Right lobe of liver (tissue), 6 donors: Measurements from ENCODE around the gene CCDC90B. TPM values are rescaled to one million over a fixed set of nuclear protein-coding genes. Genes with fewer than 3 reads are reported as not detected.

Experiments used
- ATAC-seq, 4 donors: fragments of 200-7000 bp; cut with Tn5 transposase; one replicate each; pipeline ENCODE4 v1.9.1; 2020; ENCODE audit warnings: mild to moderate bottlenecking in 4 of 4, moderate library complexity in 4 of 4
- DNase-seq, 3 donors: peaks; one replicate each; pipeline ENCODE4 v3.0.0-alpha.2; 2020
- H3K27ac ChIP-seq, 3 donors: fragments of 200-600 bp; one replicate each; pipeline ENCODE4 v1.8.0; 2022
- H3K27me3 ChIP-seq, 2 donors: fragments of 200-600 bp; one replicate each; pipeline ENCODE4 v1.8.0; 2022
- H3K36me3 ChIP-seq, 4 donors: fragments of 200-600 bp; sonication (generic) in 1 of 4; one replicate each; pipeline versions ENCODE4 v1.5.1 to v1.8.0; 2017 to 2022; ENCODE audit warnings: control low read depth in 1 of 4
- H3K4me1 ChIP-seq, 4 donors: fragments of 200-600 bp; sonication (generic) in 1 of 4; one replicate each; pipeline versions ENCODE4 v1.5.1 to v1.8.0; 2017 to 2022; ENCODE audit warnings: control low read depth in 1 of 4
- H3K4me3 ChIP-seq, 3 donors: fragments of 200-600 bp; one replicate each; pipeline ENCODE4 v1.8.0; 2022
- H3K9me3 ChIP-seq, 4 donors: fragments of 200-600 bp; sonication (generic) in 1 of 4; one replicate each; pipeline versions ENCODE4 v1.5.1 to v1.8.0; 2017 to 2022; ENCODE audit warnings: control low read depth in 1 of 4
- POLR2A ChIP-seq: fragments of 450-650 bp; IDR thresholded peaks from one replicate; pipeline ENCODE4 v1.6.1; 2017; ENCODE audit warnings: antibody characterized with exemption, mild to moderate bottlenecking
- WGBS: methylation state at CpG from one replicate; pipeline ENCODE4 v1.1.6; 2018; ENCODE audit warnings: low coverage, low lambda C conversion rate; ENCODE audit not compliant: insufficient coverage; ENCODE audit errors: missing lambda C conversion rate; 5-methylcytosine and 5-hydroxymethylcytosine counted together
- intact Hi-C, 2 donors: fragments of 100-400 bp; cut with DNase I; formaldehyde crosslinking; loops; one replicate each; pipeline versions ENCODE4 v1.11.2 to v1.14.1; 2022
- total RNA-seq, 6 experiments: library from RNA; depleted of rRNA in 2 of 6; stranded (reverse); fragments of >200 nt in 2 of 6; fragmentation: NEBNext Ultra II Directional in 3 of 6; extraction: Animal tissue kit (Norgen Biotek cat#: 25700) in 3 of 6; gene quantifications; one replicate each; pipeline versions ENCODE4 v1.1.0 to v1.2.4, GENCODE V29; 2016 to 2023
- TF ChIP-seq, protein P1 (sequence below), 4 donors: fragments of 200-600 bp in 3 of 4; fragments of 450-650 bp in 1 of 4; IDR thresholded peaks; one replicate each; pipeline versions ENCODE4 v1.5.1 to v1.8.0; 2016 to 2022; ENCODE audit warnings: antibody characterized with exemption in 4 of 4, mild to moderate bottlenecking in 2 of 4
- donor health status: DM: no; HTN: yes; CAD: no.
- donor health status: DM: no; HTN: no; CAD: no.
- donor health status: DM: no; HTN: no; CAD: no.
- donor health status: DM: no; HTN: yes; CAD: no.
- donor health status: DM: no; HTN: yes; CAD: no.

Gene CCDC90B
- total RNA-seq, 6 experiments from 2014 or later: 16.8 to 29.0 (median 18.1) TPM

DNA sequence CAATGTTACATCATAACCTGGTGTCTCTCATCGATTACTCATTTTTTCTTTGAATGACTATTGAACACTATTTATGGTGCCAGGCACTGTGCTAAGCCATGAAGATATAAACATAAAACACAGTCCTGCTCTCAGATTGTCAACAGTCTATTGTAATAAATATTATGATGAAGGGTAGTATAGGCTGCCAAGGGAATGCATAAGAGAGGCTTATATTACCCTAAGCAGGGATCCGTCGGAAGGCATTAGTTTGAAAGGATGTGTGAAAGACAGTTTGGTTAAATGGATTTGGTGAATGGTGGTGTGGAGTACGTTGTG, 7.2 kb upstream of the CCDC90B start:
- ATAC-seq: no peak
- H3K4me3 ChIP-seq: no peak overlapping the region
- H3K4me1 ChIP-seq: peaks cover 0 to 3% (median 0%) of the 10 kb centered on the region in 4 donors
- H3K27ac ChIP-seq: no peak overlapping the region
- no peaks in the 10 kb centered on the region for H3K36me3 ChIP-seq
- no peak for DNase-seq
- intact Hi-C loops: loop anchor here in 1 of 2 donors (5.0 to 10.0 kb wide), 2 partner anchors 431 to 524 kb away; no protein-coding TSS in a partner anchor
- no peak for TF ChIP-seq POLR2A
- TF ChIP-seq, protein P1, sequence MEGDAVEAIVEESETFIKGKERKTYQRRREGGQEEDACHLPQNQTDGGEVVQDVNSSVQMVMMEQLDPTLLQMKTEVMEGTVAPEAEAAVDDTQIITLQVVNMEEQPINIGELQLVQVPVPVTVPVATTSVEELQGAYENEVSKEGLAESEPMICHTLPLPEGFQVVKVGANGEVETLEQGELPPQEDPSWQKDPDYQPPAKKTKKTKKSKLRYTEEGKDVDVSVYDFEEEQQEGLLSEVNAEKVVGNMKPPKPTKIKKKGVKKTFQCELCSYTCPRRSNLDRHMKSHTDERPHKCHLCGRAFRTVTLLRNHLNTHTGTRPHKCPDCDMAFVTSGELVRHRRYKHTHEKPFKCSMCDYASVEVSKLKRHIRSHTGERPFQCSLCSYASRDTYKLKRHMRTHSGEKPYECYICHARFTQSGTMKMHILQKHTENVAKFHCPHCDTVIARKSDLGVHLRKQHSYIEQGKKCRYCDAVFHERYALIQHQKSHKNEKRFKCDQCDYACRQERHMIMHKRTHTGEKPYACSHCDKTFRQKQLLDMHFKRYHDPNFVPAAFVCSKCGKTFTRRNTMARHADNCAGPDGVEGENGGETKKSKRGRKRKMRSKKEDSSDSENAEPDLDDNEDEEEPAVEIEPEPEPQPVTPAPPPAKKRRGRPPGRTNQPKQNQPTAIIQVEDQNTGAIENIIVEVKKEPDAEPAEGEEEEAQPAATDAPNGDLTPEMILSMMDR (IDR thresholded peaks at IDR 0.05): no peak
- 72% methylated on average over 4 of the region's 4 CpGs for WGBS
- H3K27me3 ChIP-seq: no peaks in the 10 kb centered on the region
- H3K9me3 ChIP-seq: no peaks in the 10 kb centered on the region

DNA sequence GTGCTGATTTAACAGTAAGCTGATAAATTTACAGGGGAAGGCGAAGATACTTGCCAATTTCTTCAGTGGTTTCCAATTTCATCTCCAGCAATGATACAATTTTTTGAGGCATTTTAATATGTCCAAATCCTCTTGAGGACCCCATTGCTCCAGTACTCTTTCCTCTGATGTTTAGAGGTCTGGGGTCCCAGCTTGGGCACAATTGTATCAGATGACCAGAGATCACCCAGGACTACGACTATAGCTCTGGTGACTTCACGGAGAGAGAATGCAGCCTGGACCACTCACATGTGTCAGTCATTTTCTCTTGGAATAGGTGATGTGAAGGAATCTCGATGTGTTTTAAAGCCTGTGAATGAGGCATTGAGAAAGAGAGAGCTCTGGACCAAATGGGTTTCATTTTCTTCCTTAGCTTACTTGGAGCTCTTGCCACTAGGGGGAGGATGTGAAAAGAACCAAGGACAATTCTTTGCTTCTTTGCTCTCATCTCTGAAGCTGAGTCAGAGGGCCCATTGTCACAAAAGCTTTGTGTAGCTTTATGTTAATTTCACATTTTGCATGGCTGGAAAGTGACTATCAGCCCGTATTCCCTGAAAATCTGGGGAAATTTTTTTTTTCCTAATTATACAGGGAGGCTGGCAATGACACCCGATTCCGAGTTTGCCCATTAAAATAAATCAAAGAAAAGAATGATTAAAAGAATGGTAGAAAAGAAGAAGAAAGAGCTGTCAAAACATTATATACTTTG, 6.7 kb upstream of the CCDC90B start:
- WGBS: 43% methylated on average over 7 of the region's 7 CpGs
- ATAC-seq: peak; percentile 83 to 95 (median 88)
- Histone ChIP-seq H3K27ac (no peak overlapping the region), H3K4me1 (peaks cover 0 to 3% (median 0%) of the 10 kb centered on the region in 4 donors), H3K4me3 (no peak overlapping the region), H3K9me3 (no peaks in the 10 kb centered on the region), H3K36me3 (no peaks in the 10 kb centered on the region), H3K27me3 (no peaks in the 10 kb centered on the region)
- no peak for TF ChIP-seq POLR2A
- TF ChIP-seq, protein P1 (IDR thresholded peaks at IDR 0.05): peak; percentile 63 to 76 (median 68)
- DNase-seq: no peak
- intact Hi-C loops: loop anchor here in 1 of 2 donors (5.0 to 10.0 kb wide), 2 partner anchors 432 to 524 kb away; no protein-coding TSS in a partner anchor

DNA sequence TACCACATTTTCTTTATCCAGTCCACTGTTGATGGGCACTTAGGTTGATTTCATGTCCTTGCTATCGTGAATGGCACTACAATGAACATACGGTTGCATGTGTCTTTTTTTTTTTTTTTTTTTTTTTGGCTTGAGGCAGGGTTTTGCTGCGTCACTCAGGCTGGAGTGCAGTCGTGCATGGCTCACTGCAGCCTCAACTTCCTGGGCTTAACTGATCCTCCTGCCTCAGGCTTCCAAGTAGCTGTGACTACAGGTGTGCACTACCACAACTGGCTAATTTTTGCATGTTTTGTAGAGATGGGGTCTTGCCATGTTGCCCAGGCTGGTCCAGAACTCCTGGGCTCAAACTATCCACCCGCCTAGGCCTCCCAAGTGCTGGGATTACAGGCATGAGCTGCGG, 1.5 kb upstream of the CCDC90B start:
- 85% methylated on average over 4 of the region's 6 CpGs for WGBS
- Histone ChIP-seq H3K4me1 (peaks cover 0 to 21% (median 8%) of the 10 kb centered on the region in 4 donors), H3K9me3 (no peaks in the 10 kb centered on the region), H3K4me3 (no peak overlapping the region), H3K36me3 (no peaks in the 10 kb centered on the region), H3K27me3 (no peaks in the 10 kb centered on the region), H3K27ac (no peak overlapping the region)
- intact Hi-C loops: no loop called here
- ATAC-seq (no peak), DNase-seq (no peak)
- TF ChIP-seq POLR2A: no peak
- TF ChIP-seq, protein P1 (IDR thresholded peaks at IDR 0.05): no peak

DNA sequence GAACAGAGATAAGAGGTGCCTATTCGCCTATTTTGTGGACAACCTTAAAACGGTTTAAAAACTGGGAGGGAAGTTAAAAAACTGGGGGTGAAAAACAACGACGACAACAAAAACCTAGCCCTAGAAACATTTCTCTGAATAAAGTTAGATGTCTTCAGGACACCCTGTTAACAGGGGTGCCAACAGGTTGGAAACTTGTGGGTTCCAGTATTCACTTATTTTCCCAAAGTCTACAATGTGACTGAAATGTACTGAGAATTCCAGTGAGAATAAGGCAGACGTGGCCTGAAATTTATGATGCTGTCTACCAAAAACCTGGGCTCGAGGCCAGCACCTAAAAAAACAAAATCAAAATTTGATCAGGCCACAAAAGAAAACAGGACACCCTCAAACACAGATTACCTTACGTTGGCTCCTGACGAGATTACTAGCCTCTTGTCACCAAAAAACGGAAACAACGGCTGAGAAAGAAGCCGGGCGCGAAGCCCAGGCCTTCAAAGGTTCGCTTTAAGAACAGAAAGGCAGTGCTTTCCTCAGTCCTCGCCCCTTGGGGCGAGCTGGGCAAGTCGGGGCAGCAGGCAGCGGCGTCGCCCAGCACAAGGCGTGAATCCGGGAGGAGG, 906 bp downstream of the CCDC90B start:
- ATAC-seq (peak; percentile 51 to 60 (median 54)), DNase-seq (no peak)
- peak overlapping the region; percentile 96 to 99 (median 99) for H3K27ac ChIP-seq
- H3K4me3 ChIP-seq: peak overlapping the region; percentile 78 to 93 (median 91)
- TF ChIP-seq, protein P1 (IDR thresholded peaks at IDR 0.05): no peak
- TF ChIP-seq POLR2A: no peak
- no peaks in the 10 kb centered on the region for H3K36me3 ChIP-seq
- intact Hi-C loops: no loop called here
- WGBS: 0% methylated on average over 16 of the region's 22 CpGs
- H3K9me3 ChIP-seq: no peaks in the 10 kb centered on the region
- peaks cover 0 to 31% (median 11%) of the 10 kb centered on the region in 4 donors for H3K4me1 ChIP-seq
- no peaks in the 10 kb centered on the region for H3K27me3 ChIP-seq
